KMS-11 (cell line): ENCODE results near the gene FCN1.

Experiments used
- H2AFZ ChIP-seq: fragments of 200-600 bp; sonication (generic); 2 replicates; pipeline ENCODE4 v1.6.1; 2016; ENCODE audit warnings: antibody characterized with exemption, mixed run types, low read depth
- H3K27ac ChIP-seq: fragments of 200-600 bp; sonication (generic); 2 replicates; pipeline ENCODE4 v1.6.1; 2016; ENCODE audit warnings: mild to moderate bottlenecking, mixed run types
- H3K27me3 ChIP-seq: fragments of 200-600 bp; sonication (generic); 2 replicates; pipeline ENCODE4 v1.6.1; 2017; ENCODE audit warnings: mild to moderate bottlenecking, low read depth, mixed run types, moderate library complexity; ENCODE audit not compliant: insufficient read depth
- H3K36me3 ChIP-seq: fragments of 200-600 bp; sonication (generic); 2 replicates; pipeline ENCODE4 v1.6.1; 2017; ENCODE audit warnings: mild to moderate bottlenecking, mixed run types; ENCODE audit not compliant: insufficient read depth
- H3K4me1 ChIP-seq: fragments of 200-600 bp; sonication (generic); 2 replicates; pipeline ENCODE4 v1.6.1; 2016; ENCODE audit warnings: mild to moderate bottlenecking, low read depth, mixed run types; ENCODE audit not compliant: poor library complexity, severe bottlenecking
- H3K4me2 ChIP-seq: fragments of 200-600 bp; sonication (generic); 2 replicates; pipeline ENCODE4 v1.7.0; 2016; ENCODE audit warnings: mild to moderate bottlenecking, mixed run types
- H3K4me3 ChIP-seq: fragments of 200-600 bp; sonication (generic); IDR thresholded peaks from 2 replicates; pipeline ENCODE4 v1.6.1; 2017; ENCODE audit warnings: low read depth, low read length, mixed read lengths; ENCODE audit not compliant: insufficient read depth
- H3K79me2 ChIP-seq: fragments of 200-600 bp; sonication (generic); 2 replicates; pipeline ENCODE4 v1.6.1; 2016; ENCODE audit warnings: low read depth, mixed run types; ENCODE audit not compliant: insufficient read depth
- H3K9ac ChIP-seq: fragments of 200-600 bp; sonication (generic); 2 replicates; pipeline ENCODE4 v1.6.1; 2016; ENCODE audit warnings: mild to moderate bottlenecking, mixed run types
- H4K20me1 ChIP-seq: fragments of 200-600 bp; sonication (generic); 2 replicates; pipeline ENCODE4 v1.6.1; 2016; ENCODE audit warnings: mild to moderate bottlenecking, mixed run types; ENCODE audit not compliant: insufficient read depth
- TF ChIP-seq, protein P1 (sequence below): fragments of 200-600 bp; sonication (generic); conservative IDR thresholded peaks from 2 replicates; pipeline ENCODE4 v1.6.1; 2017; ENCODE audit warnings: low read depth, mild to moderate bottlenecking, antibody characterized with exemption, low read length, moderate library complexity, mixed read lengths

Gene FCN1

DNA sequence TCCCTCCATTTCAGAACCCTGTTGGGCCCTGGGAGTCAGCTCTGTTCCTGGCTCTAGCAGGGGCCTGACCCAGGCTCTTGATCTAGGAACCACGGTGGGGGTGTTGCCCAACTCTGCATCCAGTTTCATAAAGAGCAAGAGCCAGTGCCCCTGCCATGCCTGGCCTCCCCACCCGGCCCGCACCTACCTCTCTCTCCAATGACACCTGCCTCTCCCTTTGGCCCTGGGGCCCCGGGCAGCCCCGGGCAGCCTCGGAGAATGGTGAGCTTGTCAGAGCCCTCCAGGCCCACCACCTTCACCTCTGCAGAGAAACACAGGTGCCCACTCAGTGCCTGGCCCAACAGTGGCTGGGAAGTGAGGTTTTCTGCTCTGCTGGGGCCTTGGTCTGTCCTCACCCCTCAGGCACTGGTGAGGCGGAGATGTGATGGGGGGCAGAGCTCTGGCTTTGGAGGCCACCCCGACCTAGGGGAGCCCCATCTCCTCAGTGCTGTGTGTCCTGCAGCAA lies 1.5 kb downstream of the FCN1 start:
- no peaks in the 10 kb centered on the region for H3K79me2 ChIP-seq
- TF ChIP-seq, protein P1, sequence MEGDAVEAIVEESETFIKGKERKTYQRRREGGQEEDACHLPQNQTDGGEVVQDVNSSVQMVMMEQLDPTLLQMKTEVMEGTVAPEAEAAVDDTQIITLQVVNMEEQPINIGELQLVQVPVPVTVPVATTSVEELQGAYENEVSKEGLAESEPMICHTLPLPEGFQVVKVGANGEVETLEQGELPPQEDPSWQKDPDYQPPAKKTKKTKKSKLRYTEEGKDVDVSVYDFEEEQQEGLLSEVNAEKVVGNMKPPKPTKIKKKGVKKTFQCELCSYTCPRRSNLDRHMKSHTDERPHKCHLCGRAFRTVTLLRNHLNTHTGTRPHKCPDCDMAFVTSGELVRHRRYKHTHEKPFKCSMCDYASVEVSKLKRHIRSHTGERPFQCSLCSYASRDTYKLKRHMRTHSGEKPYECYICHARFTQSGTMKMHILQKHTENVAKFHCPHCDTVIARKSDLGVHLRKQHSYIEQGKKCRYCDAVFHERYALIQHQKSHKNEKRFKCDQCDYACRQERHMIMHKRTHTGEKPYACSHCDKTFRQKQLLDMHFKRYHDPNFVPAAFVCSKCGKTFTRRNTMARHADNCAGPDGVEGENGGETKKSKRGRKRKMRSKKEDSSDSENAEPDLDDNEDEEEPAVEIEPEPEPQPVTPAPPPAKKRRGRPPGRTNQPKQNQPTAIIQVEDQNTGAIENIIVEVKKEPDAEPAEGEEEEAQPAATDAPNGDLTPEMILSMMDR: no peak
- H3K4me3 ChIP-seq: no peak overlapping the region
- H4K20me1 ChIP-seq: no peaks in the 10 kb centered on the region
- H2AFZ ChIP-seq: no peak overlapping the region
- H3K4me1 ChIP-seq: no peaks in the 10 kb centered on the region
- no peak overlapping the region for H3K4me2 ChIP-seq
- H3K27me3 ChIP-seq: peaks cover 2% of the 10 kb centered on the region; the same call in 1 of the 2 replicates
- no peak overlapping the region for H3K9ac ChIP-seq
- H3K36me3 ChIP-seq: no peaks in the 10 kb centered on the region
- no peak overlapping the region for H3K27ac ChIP-seq

DNA sequence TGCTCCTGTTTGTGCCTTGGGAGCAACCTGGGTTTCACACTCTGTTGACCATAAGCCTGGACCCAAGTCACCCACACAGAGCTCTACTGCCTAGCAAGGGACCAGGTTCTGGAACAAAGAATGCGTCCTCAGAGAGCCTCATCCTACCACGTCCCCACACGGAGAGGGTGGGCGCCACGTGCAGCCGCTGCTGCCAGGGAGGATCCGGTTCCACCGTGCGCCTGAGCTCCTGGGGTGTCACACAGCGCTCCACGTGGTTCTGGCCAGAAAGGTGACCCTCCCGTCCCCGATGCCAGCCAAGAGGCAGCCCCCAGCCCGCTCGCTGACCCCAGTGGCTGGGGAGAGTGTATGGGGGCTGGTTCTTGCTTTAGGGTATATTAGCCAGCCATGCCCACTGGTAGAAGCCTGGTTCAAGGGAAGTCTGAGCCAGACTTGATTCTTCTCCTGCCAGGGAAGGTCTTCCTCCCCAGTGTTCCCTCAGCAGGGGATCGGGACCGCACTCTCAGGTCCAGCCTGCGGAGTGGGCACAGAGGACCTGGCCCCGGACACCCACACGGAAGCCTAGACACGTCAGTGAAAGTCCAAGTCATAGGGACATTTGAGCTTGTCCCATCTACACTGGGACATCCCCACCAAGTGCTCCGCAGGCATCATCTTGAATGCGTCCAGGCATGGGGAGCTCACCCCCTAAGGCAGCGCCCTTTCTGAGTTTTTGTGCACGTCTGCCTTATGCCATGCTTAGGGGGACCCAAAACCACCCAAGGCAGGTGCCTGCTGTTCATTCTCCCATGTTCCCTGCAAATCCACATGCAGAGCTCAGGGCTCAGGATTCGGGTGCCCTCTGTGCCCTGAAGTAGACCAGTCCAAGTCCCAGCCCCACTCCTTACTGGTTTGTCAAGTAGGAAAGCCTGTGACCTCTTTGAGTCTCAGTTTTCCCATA lies 2.4 kb downstream of the FCN1 start:
- H3K4me1 ChIP-seq: no peaks in the 10 kb centered on the region

DNA sequence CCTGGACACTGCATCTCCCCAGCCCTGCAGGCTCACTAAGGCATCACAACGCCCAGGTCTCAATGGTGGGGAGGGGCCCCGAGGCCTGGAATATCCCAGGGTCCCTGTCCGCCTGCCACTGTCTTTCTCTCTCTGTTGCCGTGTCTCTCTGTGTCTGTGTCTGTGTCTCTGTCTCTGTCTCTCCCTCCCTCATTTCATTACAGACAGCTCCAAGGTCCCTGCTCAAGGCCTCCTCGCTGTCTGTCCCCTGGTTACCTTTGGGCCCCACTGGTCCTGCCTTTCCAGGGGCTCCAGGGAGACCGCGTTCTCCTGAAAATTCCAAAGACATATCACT lies 3.2 kb downstream of the FCN1 start:
- no peak overlapping the region for H2AFZ ChIP-seq
- TF ChIP-seq, protein P1: no peak
- peaks cover 6% of the 10 kb centered on the region; the same call in 1 of the 2 replicates for H3K27me3 ChIP-seq
- H3K9ac ChIP-seq: no peak overlapping the region
- H3K79me2 ChIP-seq: no peaks in the 10 kb centered on the region
- H3K4me3 ChIP-seq: no peak overlapping the region
- H3K36me3 ChIP-seq: no peaks in the 10 kb centered on the region
- no peaks in the 10 kb centered on the region for H3K4me1 ChIP-seq
- H4K20me1 ChIP-seq: no peaks in the 10 kb centered on the region
- H3K4me2 ChIP-seq: no peak overlapping the region
- H3K27ac ChIP-seq: no peak overlapping the region

More for the DNA sequence above, 2.4 kb downstream of the FCN1 start:
- Histone ChIP-seq H4K20me1 (no peaks in the 10 kb centered on the region), H3K9ac (no peak overlapping the region), H3K27me3 (no peaks in the 10 kb centered on the region; the same call in 1 of the 2 replicates), H2AFZ (no peak overlapping the region), H3K79me2 (no peaks in the 10 kb centered on the region), H3K4me3 (no peak overlapping the region), H3K27ac (no peak overlapping the region), H3K4me2 (no peak overlapping the region), H3K36me3 (no peaks in the 10 kb centered on the region)
- TF ChIP-seq, protein P1: no peak

DNA sequence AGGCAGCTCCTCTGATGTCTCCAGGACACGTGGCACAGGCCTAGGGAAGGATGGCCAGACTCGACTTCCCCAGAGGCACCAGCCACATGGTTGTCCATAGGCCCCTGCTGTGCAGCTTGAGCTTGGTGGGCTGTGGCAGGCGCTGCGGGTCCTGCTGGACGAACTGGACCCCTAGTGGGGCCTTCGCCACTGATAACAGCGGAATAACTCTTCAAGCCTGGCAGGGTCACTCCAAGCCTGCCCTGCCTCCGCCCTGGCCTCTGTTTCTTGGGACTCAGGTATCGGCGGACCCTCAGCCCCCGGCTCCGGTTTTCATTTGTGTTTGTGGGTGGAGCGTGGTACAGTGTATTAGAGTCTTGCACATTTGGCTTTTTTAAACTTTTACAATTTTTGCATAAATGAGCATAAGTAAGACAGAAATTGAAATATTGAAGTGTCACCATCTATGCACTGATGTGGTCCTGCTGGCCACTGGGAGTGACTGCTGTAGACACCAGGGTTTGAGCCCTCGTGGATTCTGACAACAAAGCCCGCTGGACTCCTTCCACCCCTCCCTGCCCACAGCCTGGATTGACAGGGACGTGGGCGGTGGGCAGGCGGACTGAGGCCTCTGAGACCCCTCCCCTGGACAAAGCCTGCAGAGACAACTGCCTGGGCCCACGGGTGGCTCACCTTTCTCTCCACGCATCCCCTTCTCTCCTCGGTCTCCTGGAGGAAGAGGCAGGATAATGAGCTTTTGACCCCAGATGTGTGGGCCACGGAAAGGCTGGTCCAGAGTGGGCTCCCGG lies 3.8 kb downstream of the FCN1 start:
- Histone ChIP-seq H2AFZ (no peak overlapping the region), H3K27ac (no peak overlapping the region), H3K36me3 (no peaks in the 10 kb centered on the region), H3K4me2 (no peak overlapping the region), H3K79me2 (no peaks in the 10 kb centered on the region), H3K9ac (no peak overlapping the region), H3K4me1 (no peaks in the 10 kb centered on the region), H3K4me3 (no peak overlapping the region), H4K20me1 (no peaks in the 10 kb centered on the region), H3K27me3 (peaks cover 6% of the 10 kb centered on the region; the same call in 1 of the 2 replicates)
- TF ChIP-seq, protein P1: no peak
